ENCODE measurements around the gene GRK5.

Gene GRK5

DNA sequence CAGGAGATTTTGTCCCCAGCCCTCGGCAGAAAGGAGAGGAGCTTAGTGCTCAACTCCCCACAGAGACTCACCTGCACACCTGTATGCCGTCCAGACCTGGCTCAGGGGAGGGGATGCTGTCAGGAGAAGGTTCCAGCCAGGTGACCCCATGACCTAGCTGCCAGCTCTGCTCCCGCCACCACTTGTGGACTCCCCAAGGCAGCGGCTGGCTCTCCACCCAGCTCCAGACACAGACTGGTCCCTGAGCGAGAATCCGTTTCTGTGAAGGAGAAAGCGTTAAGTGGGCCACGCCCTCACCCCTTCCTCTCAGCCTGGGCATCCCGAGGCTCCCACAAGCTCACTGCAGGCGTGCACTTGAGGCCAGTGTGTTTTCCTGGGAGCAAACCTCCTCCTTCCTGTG, 258.7 kb downstream of the GRK5 start:
- Histone ChIP-seq H3K79me2 (ENCODE audit: control insufficient read depth, low read length) (no peaks in the 10 kb centered on the region), H3K9me3 (ENCODE audit: control insufficient read depth, insufficient read depth, low read length) (0 out of 2 replicates have a peak, but pooled peaks cover 5% of the 10 kb centered on the region), H4K20me1 (ENCODE audit: control insufficient read depth, insufficient read depth, low read depth, low read length) (no peaks in the 10 kb centered on the region), H3K36me3 (ENCODE audit: control insufficient read depth, low read length) (no peaks in the 10 kb centered on the region), H3K27ac (ENCODE audit: low read depth, low read length) (no peak overlapping the region), H3K4me2 (ENCODE audit: low read length) (no peak overlapping the region), H3K27me3 (ENCODE audit: control insufficient read depth, low read length) (peaks cover 6% of the 10 kb centered on the region), H3K4me1 (ENCODE audit: control insufficient read depth, low read length) (no peaks in the 10 kb centered on the region), H3K4me3 (ENCODE audit: low read length) (no peak overlapping the region), H3K9me2 (replicated peaks; ENCODE audit: control insufficient read depth, low read length) (no peaks in the 10 kb centered on the region), H3F3A (ENCODE audit: control insufficient read depth, insufficient read depth) (no peaks in the 10 kb centered on the region)
- no peak for TF ChIP-seq EZH2phosphoT487 (IDR thresholded peaks at IDR 0.05; ENCODE audit: borderline replicate concordance, low read length)
- TF ChIP-seq, protein P1, sequence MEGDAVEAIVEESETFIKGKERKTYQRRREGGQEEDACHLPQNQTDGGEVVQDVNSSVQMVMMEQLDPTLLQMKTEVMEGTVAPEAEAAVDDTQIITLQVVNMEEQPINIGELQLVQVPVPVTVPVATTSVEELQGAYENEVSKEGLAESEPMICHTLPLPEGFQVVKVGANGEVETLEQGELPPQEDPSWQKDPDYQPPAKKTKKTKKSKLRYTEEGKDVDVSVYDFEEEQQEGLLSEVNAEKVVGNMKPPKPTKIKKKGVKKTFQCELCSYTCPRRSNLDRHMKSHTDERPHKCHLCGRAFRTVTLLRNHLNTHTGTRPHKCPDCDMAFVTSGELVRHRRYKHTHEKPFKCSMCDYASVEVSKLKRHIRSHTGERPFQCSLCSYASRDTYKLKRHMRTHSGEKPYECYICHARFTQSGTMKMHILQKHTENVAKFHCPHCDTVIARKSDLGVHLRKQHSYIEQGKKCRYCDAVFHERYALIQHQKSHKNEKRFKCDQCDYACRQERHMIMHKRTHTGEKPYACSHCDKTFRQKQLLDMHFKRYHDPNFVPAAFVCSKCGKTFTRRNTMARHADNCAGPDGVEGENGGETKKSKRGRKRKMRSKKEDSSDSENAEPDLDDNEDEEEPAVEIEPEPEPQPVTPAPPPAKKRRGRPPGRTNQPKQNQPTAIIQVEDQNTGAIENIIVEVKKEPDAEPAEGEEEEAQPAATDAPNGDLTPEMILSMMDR (IDR thresholded peaks at IDR 0.05; ENCODE audit: low read depth, low read length, poor library complexity, severe bottlenecking) = no peak

DNA sequence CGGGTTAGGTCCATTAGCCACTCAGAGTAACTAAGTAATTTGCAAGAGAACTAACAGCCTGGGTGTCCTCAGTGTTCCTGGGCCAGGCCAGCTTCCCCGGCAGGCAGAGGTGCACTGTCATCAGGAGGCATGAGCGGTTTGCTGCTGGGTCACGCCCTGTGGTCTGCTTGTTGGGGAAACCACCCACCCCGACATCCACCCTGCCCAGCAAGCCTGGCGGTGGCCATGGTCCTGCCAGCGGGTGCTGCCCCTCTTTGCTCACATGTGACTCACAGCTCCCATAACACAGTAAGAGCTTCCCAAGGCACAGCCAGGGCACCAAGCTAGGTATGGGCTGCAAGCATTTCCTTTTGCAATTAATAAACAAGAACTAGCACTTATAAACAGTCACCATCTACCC, 259.3 kb downstream of the GRK5 start:
- H3K36me3 ChIP-seq (ENCODE audit: control insufficient read depth, low read length) = no peaks in the 10 kb centered on the region
- no peaks in the 10 kb centered on the region for H3K79me2 ChIP-seq (ENCODE audit: control insufficient read depth, low read length)
- H4K20me1 ChIP-seq (ENCODE audit: control insufficient read depth, insufficient read depth, low read depth, low read length) = no peaks in the 10 kb centered on the region
- TF ChIP-seq EZH2phosphoT487 (IDR thresholded peaks at IDR 0.05; ENCODE audit: borderline replicate concordance, low read length) = no peak
- TF ChIP-seq, protein P1 (IDR thresholded peaks at IDR 0.05; ENCODE audit: low read depth, low read length, poor library complexity, severe bottlenecking) = no peak
- no peaks in the 10 kb centered on the region for H3K4me1 ChIP-seq (ENCODE audit: control insufficient read depth, low read length)
- H3K27ac ChIP-seq (ENCODE audit: low read depth, low read length) = no peak overlapping the region
- H3K27me3 ChIP-seq (ENCODE audit: control insufficient read depth, low read length) = peaks cover 6% of the 10 kb centered on the region
- no peak overlapping the region for H3K4me3 ChIP-seq (ENCODE audit: low read length)
- H3K9me2 ChIP-seq (replicated peaks; ENCODE audit: control insufficient read depth, low read length) = no peaks in the 10 kb centered on the region
- no peaks in the 10 kb centered on the region for H3F3A ChIP-seq (ENCODE audit: control insufficient read depth, insufficient read depth)
- 0 out of 2 replicates have a peak, but pooled peaks cover 5% of the 10 kb centered on the region for H3K9me3 ChIP-seq (ENCODE audit: control insufficient read depth, insufficient read depth, low read length)
- H3K4me2 ChIP-seq (ENCODE audit: low read length) = no peak overlapping the region

DNA sequence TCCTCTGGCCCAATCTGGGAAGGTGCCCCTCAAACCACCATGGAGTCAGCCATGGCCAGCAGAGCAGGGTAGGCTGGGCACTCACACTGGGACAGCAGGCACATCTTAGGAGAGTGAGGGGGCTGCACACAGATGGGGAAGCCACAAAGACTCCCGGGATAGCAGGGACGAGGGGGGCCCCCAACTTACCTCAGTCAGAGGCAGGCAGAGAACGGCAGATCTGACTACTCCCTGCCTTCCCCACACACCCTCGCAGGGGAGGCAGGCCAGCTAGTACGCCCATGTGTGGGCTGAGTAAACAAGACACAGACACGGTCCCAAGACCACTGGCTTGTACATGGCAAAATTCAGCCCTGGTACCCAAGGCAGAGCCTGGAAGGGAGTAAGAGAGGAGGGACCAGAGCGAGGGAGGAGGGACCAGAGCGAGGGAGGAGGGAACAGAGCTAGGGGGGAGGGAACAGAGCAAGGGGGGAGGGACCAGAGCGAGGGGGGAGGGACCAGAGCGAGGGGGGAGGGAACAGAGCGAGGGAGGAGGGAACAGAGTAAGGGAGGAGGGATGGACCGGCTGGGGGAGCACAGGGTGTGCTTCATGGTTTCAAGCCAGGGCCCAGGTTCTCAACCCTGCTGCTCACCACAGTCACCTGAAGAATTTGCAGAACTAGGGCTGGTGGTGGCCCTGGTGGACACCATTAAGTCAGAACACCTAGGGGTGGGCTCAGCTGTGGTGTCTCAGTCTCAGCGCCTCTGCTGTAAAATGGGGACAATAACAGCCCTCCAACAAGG, 261.4 kb downstream of the GRK5 start:
- TF ChIP-seq, protein P1 (IDR thresholded peaks at IDR 0.05; ENCODE audit: low read depth, low read length, poor library complexity, severe bottlenecking) = no peak
- TF ChIP-seq EZH2phosphoT487 (IDR thresholded peaks at IDR 0.05; ENCODE audit: borderline replicate concordance, low read length) = no peak
- Histone ChIP-seq H3K9me3 (ENCODE audit: control insufficient read depth, insufficient read depth, low read length) (peaks cover 2% of the 10 kb centered on the region; the same call in 1 of the 2 replicates), H3F3A (ENCODE audit: control insufficient read depth, insufficient read depth) (no peaks in the 10 kb centered on the region), H3K4me2 (ENCODE audit: low read length) (no peak overlapping the region), H3K27ac (ENCODE audit: low read depth, low read length) (no peak overlapping the region), H3K4me1 (ENCODE audit: control insufficient read depth, low read length) (0 out of 2 replicates have a peak, but pooled peaks cover 3% of the 10 kb centered on the region), H3K36me3 (ENCODE audit: control insufficient read depth, low read length) (no peaks in the 10 kb centered on the region), H3K4me3 (ENCODE audit: low read length) (no peak overlapping the region), H3K9me2 (replicated peaks; ENCODE audit: control insufficient read depth, low read length) (no peaks in the 10 kb centered on the region), H3K79me2 (ENCODE audit: control insufficient read depth, low read length) (no peaks in the 10 kb centered on the region), H3K27me3 (ENCODE audit: control insufficient read depth, low read length) (peaks cover 6% of the 10 kb centered on the region), H4K20me1 (ENCODE audit: control insufficient read depth, insufficient read depth, low read depth, low read length) (no peaks in the 10 kb centered on the region)
